Stomach (tissue), 9 donors: Measurements from ENCODE around the gene ACOT8. TPM values are rescaled to one million over a fixed set of nuclear protein-coding genes. Genes with fewer than 3 reads are reported as not detected.
"Not testable (repeated sequence)": the region's sequence is repeated elsewhere in the genome, so short reads cannot be mapped to it uniquely, and the experiment has no call there.

Source experiments
- DNase-seq, 2 donors: peaks; one replicate each; pipeline versions ENCODE4 v3.0.0 to v3.0.0-alpha.2; 2013 to 2019
- H3K27ac ChIP-seq, 5 donors: fragments of 200-600 bp in 4 of 5; sonication (generic) in 4 of 5; one replicate each; pipeline ENCODE4 v1.5.1; 2013 to 2019; ENCODE audit warnings: mild to moderate bottlenecking in 1 of 5, moderate library complexity in 1 of 5
- H3K27me3 ChIP-seq, 3 donors: fragments of 200-600 bp; sonication (generic); one replicate each; pipeline ENCODE4 v1.5.1; 2017 to 2019; ENCODE audit warnings: mixed run types in 1 of 3
- H3K36me3 ChIP-seq, 4 donors: fragments of 200-600 bp; sonication (generic); 1 replicate in 3 of 4; 2 replicates in 1 of 4; pipeline ENCODE4 v1.5.1; 2016 to 2019
- H3K4me1 ChIP-seq, 4 donors: fragments of 200-600 bp; sonication (generic); one replicate each; pipeline ENCODE4 v1.5.1; 2016 to 2019
- H3K4me3 ChIP-seq, 4 donors: fragments of 200-600 bp; sonication (generic) in 3 of 4; one replicate each; pipeline ENCODE4 v1.5.1; 2016 to 2019; ENCODE audit warnings: mild to moderate bottlenecking in 1 of 4
- H3K9me3 ChIP-seq, 4 donors: fragments of 200-600 bp; sonication (generic); one replicate each; pipeline ENCODE4 v1.5.1; 2016 to 2019
- EP300 ChIP-seq: sonication (generic); formaldehyde crosslinking; IDR thresholded peaks from one replicate; pipeline ENCODE4 v1.6.1; 2017; ENCODE audit warnings: antibody characterized with exemption
- POLR2A ChIP-seq, 4 donors: fragments of 450-650 bp; IDR thresholded peaks; one replicate each; pipeline ENCODE4 v1.6.1; 2016; ENCODE audit warnings: antibody characterized with exemption in 4 of 4, control low read depth in 2 of 4, mild to moderate bottlenecking in 1 of 4, moderate library complexity in 1 of 4
- POLR2AphosphoS5 ChIP-seq, 3 donors: sonication (generic); formaldehyde crosslinking; IDR thresholded peaks; one replicate each; pipeline ENCODE4 v1.6.1; 2016; ENCODE audit warnings: antibody characterized with exemption in 3 of 3
- WGBS, 5 donors: extraction: QIAGEN DNeasy Blood & Tissue Kit in 3 of 5; methylation state at CpG; one replicate each; pipeline versions ENCODE4 v1.1.5 to v1.1.7; 2013 to 2018; 5-methylcytosine and 5-hydroxymethylcytosine counted together
- intact Hi-C: fragments of 100-400 bp; cut with DNase I; formaldehyde crosslinking; loops from one replicate; pipeline ENCODE4 v1.15.1; 2023; ENCODE audit warnings: low total_unique reads
- polyA plus RNA-seq, 3 donors: library from polyadenylated mRNA; stranded (reverse); fragments of 200-250 nt; gene quantifications; one replicate each; pipeline ENCODE4 v1.2.3, GENCODE V29; 2013
- total RNA-seq, 5 donors: library from RNA; depleted of rRNA; stranded (reverse); fragments of >200 nt; gene quantifications; one replicate each; pipeline versions ENCODE4 v1.1.0 to v1.2.3, GENCODE V29; 2014 to 2016
- TF ChIP-seq, protein P1 (sequence below), 7 experiments: fragments of 450-650 bp in 4 of 7; fragments of 200-600 bp in 3 of 7; sonication (generic) in 3 of 7; IDR thresholded peaks; one replicate each; pipeline ENCODE4 v1.5.1; 2016 to 2019; ENCODE audit warnings: antibody characterized with exemption in 7 of 7, control low read depth in 2 of 7, mild to moderate bottlenecking in 1 of 7
- donor health status: healthy with polysubstance abuse.
- donor health status: Bipolar disorder and iron deficiency.
- donor health status: healthy.

Gene ACOT8
- total and polyA plus RNA-seq, 8 donors, result 26.6 to 216 (median 79.6) TPM

DNA sequence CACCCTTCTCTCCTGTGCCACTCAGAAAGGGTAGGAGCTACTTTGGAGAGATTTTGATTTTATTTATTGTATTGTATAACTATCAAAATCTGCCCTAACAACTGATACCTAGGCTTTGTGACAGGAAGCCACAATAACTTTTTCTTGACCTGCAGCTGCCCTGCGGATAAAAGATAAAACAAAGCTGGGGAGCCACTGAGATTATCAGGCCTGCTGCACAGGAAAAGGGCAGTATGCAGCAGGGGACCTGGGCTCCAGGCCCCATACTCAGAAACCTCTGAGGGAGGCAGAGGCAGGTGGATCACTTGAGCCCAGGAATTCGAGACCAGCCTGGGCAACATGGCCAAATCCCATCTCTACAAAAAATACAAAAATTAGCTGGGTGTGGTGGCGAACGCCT is 24.6 kb downstream of the ACOT8 start:
- no peak for DNase-seq
- no peaks in the 10 kb centered on the region for H3K9me3 ChIP-seq
- no peaks in the 10 kb centered on the region for H3K27me3 ChIP-seq
- WGBS, 5 donors, result 69 to 84% (median 72%) methylated on average over 4 of the region's 4 CpGs
- TF ChIP-seq POLR2A (IDR thresholded peaks at IDR 0.05), result no peak
- TF ChIP-seq EP300, result no peak
- TF ChIP-seq, protein P1, sequence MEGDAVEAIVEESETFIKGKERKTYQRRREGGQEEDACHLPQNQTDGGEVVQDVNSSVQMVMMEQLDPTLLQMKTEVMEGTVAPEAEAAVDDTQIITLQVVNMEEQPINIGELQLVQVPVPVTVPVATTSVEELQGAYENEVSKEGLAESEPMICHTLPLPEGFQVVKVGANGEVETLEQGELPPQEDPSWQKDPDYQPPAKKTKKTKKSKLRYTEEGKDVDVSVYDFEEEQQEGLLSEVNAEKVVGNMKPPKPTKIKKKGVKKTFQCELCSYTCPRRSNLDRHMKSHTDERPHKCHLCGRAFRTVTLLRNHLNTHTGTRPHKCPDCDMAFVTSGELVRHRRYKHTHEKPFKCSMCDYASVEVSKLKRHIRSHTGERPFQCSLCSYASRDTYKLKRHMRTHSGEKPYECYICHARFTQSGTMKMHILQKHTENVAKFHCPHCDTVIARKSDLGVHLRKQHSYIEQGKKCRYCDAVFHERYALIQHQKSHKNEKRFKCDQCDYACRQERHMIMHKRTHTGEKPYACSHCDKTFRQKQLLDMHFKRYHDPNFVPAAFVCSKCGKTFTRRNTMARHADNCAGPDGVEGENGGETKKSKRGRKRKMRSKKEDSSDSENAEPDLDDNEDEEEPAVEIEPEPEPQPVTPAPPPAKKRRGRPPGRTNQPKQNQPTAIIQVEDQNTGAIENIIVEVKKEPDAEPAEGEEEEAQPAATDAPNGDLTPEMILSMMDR (IDR thresholded peaks at IDR 0.05), result no peak
- no peak for TF ChIP-seq POLR2AphosphoS5 (IDR thresholded peaks at IDR 0.05)
- peaks cover 0 to 8% (median 0%) of the 10 kb centered on the region in 4 donors for H3K36me3 ChIP-seq
- peak overlapping the region in 2 of 4 donors; percentile 69 to 77 for H3K4me3 ChIP-seq
- peak overlapping the region in 4 of 5 donors; percentile 90 to 97 (median 95) for H3K27ac ChIP-seq
- peaks cover 26 to 57% (median 42%) of the 10 kb centered on the region in 4 donors for H3K4me1 ChIP-seq
- intact Hi-C loops, result no loop called here

- H3K36me3 ChIP-seq, H3K27me3 ChIP-seq, DNase-seq, intact Hi-C loops, H3K9me3 ChIP-seq, H3K4me3 ChIP-seq: not testable (repeated sequence)
- H3K4me1 ChIP-seq, result peaks cover 14 to 48% (median 27%) of the 10 kb centered on the region in 4 donors
- H3K27ac ChIP-seq, result peak overlapping the region in 1 of 5 donors; percentile 75
- WGBS, 5 donors, result 71 to 86% (median 81%) methylated on average over 4 of the region's 4 CpGs
These were observed 27.5 kb downstream of the ACOT8 start for GRCh38 chr20:45829673-45830106.

DNA sequence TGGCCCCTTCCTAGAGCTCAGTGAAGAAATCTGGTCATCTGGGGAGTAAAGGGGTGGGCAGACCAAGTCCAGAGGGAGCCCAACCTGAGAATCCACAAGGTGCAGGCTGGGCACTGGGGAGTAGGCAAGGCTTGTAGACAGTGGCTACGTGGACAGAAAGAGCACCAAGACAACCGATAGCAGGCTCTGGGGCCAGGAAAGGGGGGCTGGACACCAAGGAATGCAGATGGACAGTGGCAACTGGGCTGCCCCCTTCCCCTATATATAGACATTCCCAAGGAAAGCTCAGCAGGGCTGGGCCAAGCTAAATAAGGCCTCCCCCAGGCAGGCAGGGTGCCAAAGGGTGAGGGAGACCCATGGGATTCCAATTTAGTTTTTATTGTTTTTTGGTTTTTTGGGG is 28.6 kb downstream of the ACOT8 start:
- intact Hi-C loops, result no loop called here
- TF ChIP-seq POLR2A (IDR thresholded peaks at IDR 0.05) (no peak), EP300 (no peak), POLR2AphosphoS5 (IDR thresholded peaks at IDR 0.05) (no peak)
- TF ChIP-seq, protein P1 (IDR thresholded peaks at IDR 0.05), result no peak
- peak in 1 of 2 donors; percentile 42 for DNase-seq
- no peaks in the 10 kb centered on the region for H3K36me3 ChIP-seq
- H3K4me1 ChIP-seq, result peaks cover 17 to 47% (median 29%) of the 10 kb centered on the region in 4 donors
- H3K4me3 ChIP-seq, result no peak overlapping the region
- peak overlapping the region in 4 of 5 donors; percentile 44 to 75 (median 69) for H3K27ac ChIP-seq
- 39 to 66% (median 54%) methylated on average over 2 of the region's 2 CpGs for WGBS, 5 donors
- H3K27me3 ChIP-seq, result peaks cover 0 to 13% (median 8%) of the 10 kb centered on the region in 3 donors
- no peaks in the 10 kb centered on the region for H3K9me3 ChIP-seq

DNA sequence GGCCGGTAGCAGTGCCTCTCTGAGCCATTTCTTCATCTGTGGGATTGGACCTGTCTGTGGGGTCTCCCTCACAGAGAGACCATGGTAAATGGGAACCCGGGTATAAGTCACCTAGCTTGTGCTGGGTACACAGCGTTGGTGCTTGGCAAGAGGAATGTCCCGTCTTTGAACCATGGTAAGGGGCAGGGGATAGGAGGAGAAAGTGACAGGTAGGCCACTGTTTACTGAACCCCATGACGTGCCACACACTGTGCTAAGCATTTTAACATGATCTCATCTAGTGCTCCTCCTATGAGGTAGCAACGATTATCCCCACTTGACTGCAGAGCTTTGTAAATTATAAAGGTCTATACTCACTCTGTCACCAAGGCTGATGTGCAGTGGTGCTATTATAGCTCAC is 29.5 kb downstream of the ACOT8 start:
- intact Hi-C loops, result no loop called here
- WGBS, 5 donors, result 73 to 89% (median 77%) methylated on average over 6 of the region's 6 CpGs

More for the DNA sequence above, 29.5 kb downstream of the ACOT8 start:
- H3K4me1 ChIP-seq, result peaks cover 16 to 47% (median 29%) of the 10 kb centered on the region in 4 donors
- peak overlapping the region in 2 of 5 donors; percentile 60 to 75 for H3K27ac ChIP-seq
- no peak for DNase-seq
- TF ChIP-seq, protein P1 (IDR thresholded peaks at IDR 0.05), result no peak
- no peak for TF ChIP-seq POLR2A (IDR thresholded peaks at IDR 0.05)
- TF ChIP-seq EP300, result no peak
- TF ChIP-seq POLR2AphosphoS5 (IDR thresholded peaks at IDR 0.05), result no peak
- peaks cover 0 to 22% (median 16%) of the 10 kb centered on the region in 3 donors for H3K27me3 ChIP-seq
- no peak overlapping the region for H3K4me3 ChIP-seq
- H3K36me3 ChIP-seq, result no peaks in the 10 kb centered on the region
- no peaks in the 10 kb centered on the region for H3K9me3 ChIP-seq
